Coronary artery (tissue), 2 donors: ENCODE results near the gene LEPROT.
A peak's percentile ranks its signal among the peaks of the same experiment; 100 is the strongest.

Experiments used
- DNase-seq: peaks from one replicate; pipeline ENCODE4 v3.0.0-alpha.2; 2017; ENCODE audit warnings: low spot score
- H3K27ac ChIP-seq, 2 donors: fragments of 200-600 bp; sonication (generic); one replicate each; pipeline ENCODE4 v1.5.1; 2016 to 2019
- H3K4me3 ChIP-seq: fragments of 200-600 bp; sonication (generic); 2 replicates; pipeline ENCODE4 v1.5.1; 2016; ENCODE audit warnings: mild to moderate bottlenecking, moderate library complexity
- CTCF ChIP-seq: fragments of 200-600 bp; sonication (generic); IDR thresholded peaks from one replicate; pipeline ENCODE4 v1.5.1; 2019; ENCODE audit warnings: antibody characterized with exemption

Gene LEPROT

DNA sequence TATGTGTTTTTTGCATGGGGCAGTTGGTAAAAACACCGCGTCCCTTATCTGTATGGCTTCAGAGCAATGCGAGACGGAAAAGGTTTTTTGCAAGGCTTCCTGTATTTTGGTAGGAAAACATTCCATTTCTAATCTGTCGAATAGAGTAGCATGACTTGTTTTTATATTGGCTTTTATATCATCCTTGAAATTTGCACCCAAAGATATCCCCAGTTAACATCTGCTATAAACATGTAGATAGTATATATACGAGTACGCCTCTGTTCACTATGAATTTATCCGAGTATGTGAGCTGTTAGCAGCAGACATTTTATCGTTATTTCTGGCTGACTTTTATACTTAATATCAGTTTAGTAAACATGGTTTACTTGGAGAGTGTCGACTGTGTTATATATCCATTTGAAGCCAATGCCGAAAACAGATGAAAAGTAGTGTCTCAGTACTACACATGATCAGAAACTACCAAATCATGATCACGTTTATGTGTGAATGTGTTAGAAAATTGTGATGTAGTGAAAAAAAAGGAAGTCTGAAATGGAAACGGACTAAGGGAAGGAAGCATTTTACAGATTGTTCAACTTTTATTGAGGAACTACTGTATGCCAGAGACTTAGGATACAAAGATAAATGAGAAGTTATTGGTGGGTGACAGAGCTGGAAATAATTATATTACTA lies 1.0 kb downstream of the LEPROT start:
- TF ChIP-seq CTCF: no peak
- Histone ChIP-seq H3K4me3 (peak overlapping the region; percentile 95), H3K27ac (peak overlapping the region; percentile 97 to 99)
- no peak for DNase-seq

DNA sequence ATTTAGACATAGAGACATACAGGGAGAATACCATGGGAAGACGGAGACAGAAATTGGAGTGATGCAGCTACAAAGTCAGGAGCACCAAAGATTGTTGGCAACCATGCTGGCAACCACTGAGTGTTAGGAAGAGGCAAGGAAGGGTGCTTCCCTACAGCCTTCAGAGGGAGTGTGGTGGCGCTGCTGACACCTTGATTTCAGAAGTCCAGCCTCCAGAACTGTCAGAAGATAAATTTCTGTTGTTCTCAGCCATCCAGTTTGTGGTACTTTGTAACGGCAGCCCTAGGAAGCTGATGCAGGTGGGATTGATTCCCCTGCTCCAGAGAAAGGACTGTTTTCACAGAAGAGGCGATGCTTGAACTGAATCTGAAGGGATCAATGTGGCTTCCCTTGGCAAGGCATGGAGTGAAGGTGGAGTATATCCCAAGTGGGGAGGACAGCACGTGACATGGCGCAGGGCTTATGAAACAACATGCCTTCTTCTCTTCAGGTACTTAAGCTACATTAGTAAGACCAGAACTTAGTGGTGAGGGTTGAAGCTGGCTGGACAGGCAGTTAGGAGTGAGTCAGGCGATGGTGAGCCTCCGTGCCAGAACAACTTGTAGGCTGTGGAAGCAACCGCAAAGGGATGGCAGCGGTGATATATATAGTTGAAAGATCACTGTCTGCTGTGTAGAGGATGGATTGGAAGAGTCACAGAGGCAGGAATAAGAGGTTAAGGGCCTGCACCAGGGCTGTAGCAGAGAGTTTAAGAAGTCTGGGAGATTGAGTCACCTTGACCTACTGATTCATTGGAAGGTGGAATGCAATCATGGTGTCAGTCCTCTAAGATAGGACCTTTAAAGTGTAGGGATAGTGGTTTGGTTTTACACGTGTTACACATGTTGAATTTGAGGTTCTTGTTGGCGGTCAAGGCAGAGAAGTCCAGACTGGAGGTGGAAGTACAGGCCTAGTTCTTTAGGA lies 2.1 kb downstream of the LEPROT start:
- DNase-seq: no peak
- peak overlapping the region; percentile 95 for H3K4me3 ChIP-seq
- H3K27ac ChIP-seq: peak overlapping the region; percentile 97 to 99

DNA sequence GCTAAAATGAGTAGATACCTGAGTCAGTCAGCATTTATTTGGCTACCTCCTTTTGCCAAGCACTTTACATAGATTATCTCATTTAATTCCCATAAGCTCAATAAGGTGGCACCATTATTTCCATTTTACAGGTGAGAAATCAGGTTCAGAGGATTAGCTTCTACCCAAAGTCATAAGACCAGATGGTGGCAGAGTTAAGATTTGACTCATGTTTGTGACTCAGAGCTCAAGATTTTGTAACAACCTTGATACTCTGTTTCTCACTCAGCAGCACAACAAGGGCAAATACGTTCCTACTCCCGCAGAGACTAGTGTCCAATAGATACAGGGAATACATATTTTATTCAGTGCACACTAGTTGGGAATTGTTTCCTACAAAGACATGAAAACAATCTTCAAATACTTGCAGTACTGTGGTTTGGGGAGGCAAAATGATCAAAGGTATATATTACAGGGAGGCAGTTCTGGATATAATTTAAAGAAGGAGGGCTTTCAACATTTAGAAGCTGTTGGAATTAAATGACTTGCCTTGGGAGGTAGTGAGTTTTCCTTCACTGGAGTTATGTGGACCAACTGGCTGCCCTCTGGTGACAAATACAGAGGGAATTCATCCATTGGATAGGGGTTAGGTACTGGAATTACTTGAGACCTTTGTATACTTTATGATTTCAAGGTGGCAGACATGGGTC lies 3.6 kb downstream of the LEPROT start:
- DNase-seq: no peak
- Histone ChIP-seq H3K4me3 (no peak overlapping the region), H3K27ac (no peak overlapping the region)
- no peak for TF ChIP-seq CTCF

More for the DNA sequence above, 2.1 kb downstream of the LEPROT start:
- no peak for TF ChIP-seq CTCF

DNA sequence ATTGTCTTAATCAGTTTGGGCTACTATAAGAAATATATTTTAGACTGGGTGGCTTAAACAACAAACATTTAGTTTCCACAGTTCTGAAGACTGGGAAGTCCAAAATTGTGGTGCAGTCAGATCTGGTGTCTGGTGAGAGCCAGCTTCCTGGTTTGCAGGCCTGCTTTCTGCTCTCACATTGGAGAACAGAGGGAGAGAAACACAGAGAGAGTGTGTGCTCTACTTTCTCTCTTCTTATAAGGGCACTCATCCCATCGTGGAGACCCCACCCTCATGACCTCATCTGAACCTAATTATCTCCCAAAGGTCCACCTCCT lies 4.1 kb downstream of the LEPROT start:
- no peak overlapping the region for H3K4me3 ChIP-seq
- H3K27ac ChIP-seq: no peak overlapping the region

GRCh38 chr1:65425006-65425405 lies 4.5 kb downstream of the LEPROT start:
- no peak for DNase-seq
- Histone ChIP-seq H3K4me3 (no peak overlapping the region), H3K27ac (no peak overlapping the region)
- TF ChIP-seq CTCF: no peak

More for the DNA sequence above, 4.1 kb downstream of the LEPROT start:
- no peak for DNase-seq
- no peak for TF ChIP-seq CTCF

GRCh38 chr1:65425697-65426096 lies 5.2 kb downstream of the LEPROT start:
- no peak for TF ChIP-seq CTCF
- Histone ChIP-seq H3K4me3 (no peak overlapping the region), H3K27ac (no peak overlapping the region)
- no peak for DNase-seq
